ENCODE results near the gene SLC26A6.

SLC26A6 gene

GRCh38 chr3:48661501-48662144 is 26.4 kb upstream of the SLC26A6 start:
- DNase-seq (ENCODE audit: low read depth in 1 of 2, low spot score in 1 of 2), result peak; percentile 62 to 64

- no peak for DNase-seq (ENCODE audit: low read depth in 1 of 2, low spot score in 1 of 2)
Measured at GRCh38 chr3:48660800-48661400, 25.6 kb upstream of the SLC26A6 start.

DNA sequence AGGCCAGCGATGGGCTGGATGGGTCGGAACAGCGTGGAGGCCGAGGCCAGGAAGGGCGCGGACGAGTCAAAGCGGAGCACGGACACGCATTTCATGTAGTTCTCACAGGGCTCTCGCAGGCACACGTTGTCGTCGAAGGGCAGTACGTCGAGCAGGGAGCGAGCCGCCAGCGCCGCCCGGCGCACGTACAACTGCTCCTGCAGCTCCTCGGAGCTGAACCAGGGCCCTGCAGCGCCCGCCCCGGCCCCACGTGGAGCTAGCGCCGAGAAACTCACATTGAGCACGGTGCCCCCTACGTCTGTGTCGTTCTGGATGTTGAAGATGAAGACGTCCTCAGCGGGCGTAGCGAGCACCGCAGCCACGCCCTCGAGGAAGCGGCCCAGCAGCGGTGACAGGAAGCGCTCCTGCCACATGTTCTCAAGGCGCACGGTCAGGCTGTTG is 21.6 kb upstream of the SLC26A6 start:
- DNase-seq (ENCODE audit: low read depth in 1 of 2, low spot score in 1 of 2), result no peak

DNA sequence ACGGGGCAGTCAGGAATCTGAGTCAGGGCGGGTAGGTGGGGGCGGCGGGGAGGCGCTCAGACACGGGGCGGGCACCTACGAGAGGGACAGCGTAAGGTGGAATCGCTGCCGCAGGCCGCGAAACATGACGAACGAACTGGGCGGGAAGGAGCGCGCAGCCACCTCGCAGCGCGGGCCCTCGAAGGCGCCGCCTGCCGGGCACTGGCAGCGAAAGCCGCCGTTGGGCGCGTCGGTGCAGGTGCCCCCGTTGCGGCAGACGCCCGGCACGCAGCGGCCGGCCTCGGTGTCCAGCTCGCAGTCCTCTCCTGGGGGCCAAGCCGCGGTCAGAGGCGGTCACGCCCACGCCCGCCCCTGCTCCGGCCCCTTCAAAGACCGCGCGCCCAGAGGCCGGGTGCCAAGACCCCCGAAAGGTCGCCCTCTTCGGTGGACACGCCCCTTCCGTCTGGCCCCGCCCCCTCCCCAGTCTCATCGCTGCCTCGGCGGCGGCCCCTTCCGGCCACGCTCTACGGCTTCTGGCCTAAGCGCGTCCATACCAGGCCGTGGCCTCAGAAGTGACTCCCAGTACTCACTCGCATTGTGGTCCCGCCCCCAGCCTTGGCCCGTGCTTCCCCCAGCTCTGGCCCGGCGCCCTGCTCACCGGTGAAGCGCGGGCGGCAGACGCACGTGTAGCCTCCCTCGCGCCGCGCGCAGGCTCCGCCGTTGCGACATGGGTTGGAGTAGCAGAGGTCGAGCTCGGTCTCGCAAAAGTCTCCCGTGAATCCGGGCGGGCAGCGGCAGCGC is 21.0 kb upstream of the SLC26A6 start:
- DNase-seq (ENCODE audit: low read depth in 1 of 2, low spot score in 1 of 2), result peak; percentile 63 to 75

DNA sequence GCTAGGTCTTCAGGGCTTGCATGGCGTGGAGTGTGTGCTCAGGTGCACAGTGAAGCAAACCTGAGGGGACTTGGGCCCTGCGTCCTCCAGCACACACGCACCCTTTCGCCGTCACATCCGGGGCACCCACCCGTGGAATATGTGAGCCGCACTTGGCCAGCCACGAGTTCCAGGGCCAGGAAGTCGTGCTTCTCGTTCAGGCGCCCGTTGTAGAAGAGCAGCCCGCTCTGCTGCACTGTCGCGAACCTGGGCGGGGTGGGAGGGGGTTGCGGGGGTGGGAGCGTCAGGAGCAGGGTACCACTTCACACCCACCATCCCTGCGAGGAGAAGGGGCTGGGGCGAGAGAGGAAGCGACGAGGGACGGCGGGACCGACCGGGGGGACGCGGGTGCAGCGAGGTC is 20.3 kb upstream of the SLC26A6 start:
- peak; percentile 32 for DNase-seq (ENCODE audit: low read depth in 1 of 2, low spot score in 1 of 2)

DNA sequence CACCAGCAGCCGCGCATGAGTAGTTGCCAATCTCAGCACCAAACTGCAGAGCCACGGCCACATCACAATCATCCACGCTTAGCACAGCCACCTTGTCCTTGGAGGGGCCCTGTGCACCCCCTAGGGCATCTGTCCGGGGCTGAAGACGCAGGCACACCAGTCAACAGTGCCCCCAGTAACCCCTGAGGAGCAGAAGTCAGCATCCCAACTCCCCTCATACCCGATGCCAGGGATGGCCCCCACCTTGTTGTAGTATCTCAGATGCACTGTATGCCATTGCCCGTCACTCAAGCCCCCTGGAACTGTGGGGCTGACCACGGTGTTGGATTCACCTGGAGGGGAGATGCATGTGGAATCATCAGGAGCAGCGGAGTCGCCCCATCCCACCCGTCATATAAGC is 19.8 kb upstream of the SLC26A6 start:
- DNase-seq (ENCODE audit: low read depth in 1 of 2, low spot score in 1 of 2), result no peak

DNA sequence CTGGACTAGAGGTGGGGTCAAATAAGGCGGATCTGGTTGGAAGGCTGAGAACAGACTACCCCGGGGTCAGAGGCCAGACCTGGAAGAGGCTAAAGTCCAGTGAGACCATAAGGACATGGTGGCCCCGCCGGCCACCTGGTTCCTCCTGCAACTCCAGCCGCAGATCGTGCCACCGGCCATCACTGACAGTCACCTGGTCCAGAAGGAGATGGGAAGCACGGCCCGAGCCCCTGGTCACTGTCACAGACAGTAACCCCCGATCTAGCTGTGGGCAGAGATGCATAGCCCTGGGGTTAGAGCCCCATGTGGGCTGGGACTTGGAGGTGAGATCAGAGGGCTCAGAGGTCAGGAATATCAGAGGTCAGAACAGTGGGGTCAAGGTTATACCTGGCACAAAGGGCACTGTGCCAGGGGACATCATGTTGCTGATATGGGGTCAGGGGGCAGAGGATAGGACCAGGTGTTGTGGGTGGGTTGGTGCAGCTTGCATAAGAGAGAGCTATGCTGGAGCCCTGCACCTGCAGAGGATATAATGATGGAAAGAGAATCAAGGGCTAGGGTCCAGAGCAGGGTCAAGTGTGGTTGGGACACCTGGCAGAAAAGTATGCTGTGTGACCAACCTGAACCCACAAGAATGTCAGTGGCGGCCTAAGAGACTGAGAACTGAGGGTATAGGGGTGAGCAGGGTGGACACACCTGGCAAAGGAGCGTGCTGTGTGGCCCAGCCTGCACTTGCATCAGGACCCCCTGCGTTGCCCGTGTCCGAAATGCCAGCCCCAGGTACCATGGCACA is 17.9 kb upstream of the SLC26A6 start:
- no peak for DNase-seq (ENCODE audit: low read depth in 1 of 2, low spot score in 1 of 2)

- DNase-seq (ENCODE audit: low read depth in 1 of 2, low spot score in 1 of 2), result no peak
Measured at GRCh38 chr3:48651771-48652170, 16.5 kb upstream of the SLC26A6 start.

DNA sequence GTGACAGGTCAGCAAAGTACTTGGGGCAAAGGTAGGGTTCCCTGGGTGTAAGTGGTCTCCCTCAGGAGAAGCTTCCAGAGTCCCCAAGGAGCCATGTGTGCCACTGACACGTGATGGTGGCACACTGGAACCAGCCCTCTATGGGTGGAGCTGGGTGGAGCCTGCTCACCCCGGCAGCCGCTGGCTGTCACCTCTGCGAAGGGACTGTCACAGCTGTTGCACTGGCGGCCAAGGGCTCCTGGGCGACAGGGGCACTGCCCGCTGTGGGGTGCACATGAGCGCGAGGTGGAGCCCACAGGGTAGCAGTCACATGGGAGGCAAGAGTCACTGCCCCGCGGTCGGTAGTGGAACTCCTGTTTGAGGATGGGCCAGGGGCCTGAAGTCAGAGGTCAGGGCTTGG is 15.5 kb upstream of the SLC26A6 start:
- no peak for DNase-seq (ENCODE audit: low read depth in 1 of 2, low spot score in 1 of 2)

DNA sequence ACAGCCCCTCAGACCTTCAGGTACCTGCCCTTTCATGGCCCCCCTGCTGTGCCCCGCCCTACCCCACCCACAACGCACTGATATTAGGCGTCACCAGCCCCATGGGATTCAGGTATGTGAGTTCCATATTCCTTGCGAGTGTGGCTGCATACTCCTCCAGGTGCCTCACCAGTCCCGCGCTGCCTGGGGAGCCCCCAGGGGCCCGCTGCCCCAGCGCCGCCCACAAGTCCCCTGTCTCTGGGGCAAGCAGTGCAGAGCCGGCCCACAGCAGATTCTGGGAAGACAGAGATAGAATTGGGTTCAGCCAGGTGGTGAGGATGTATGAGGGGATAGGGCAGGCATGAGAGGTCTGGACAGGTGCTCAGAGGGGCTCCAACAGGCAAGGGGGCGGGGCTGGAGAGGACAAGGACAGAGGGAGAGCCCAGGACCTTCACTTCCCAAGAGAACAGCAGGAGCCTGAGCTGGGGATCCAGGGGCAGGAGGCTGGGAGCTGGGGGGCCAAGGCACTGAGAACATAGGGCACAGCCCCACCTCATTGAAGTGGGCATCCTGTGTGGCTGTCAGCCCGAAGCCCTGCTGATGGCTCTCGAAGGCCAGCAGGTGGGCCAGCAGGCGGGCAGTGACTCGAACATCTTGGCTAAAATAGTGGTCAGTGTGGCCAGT is 13.1 kb upstream of the SLC26A6 start:
- no peak for DNase-seq (ENCODE audit: low read depth in 1 of 2, low spot score in 1 of 2)

- DNase-seq (ENCODE audit: low read depth in 1 of 2, low spot score in 1 of 2), result no peak
Measured at GRCh38 chr3:48647714-48648113, 12.5 kb upstream of the SLC26A6 start.

DNA sequence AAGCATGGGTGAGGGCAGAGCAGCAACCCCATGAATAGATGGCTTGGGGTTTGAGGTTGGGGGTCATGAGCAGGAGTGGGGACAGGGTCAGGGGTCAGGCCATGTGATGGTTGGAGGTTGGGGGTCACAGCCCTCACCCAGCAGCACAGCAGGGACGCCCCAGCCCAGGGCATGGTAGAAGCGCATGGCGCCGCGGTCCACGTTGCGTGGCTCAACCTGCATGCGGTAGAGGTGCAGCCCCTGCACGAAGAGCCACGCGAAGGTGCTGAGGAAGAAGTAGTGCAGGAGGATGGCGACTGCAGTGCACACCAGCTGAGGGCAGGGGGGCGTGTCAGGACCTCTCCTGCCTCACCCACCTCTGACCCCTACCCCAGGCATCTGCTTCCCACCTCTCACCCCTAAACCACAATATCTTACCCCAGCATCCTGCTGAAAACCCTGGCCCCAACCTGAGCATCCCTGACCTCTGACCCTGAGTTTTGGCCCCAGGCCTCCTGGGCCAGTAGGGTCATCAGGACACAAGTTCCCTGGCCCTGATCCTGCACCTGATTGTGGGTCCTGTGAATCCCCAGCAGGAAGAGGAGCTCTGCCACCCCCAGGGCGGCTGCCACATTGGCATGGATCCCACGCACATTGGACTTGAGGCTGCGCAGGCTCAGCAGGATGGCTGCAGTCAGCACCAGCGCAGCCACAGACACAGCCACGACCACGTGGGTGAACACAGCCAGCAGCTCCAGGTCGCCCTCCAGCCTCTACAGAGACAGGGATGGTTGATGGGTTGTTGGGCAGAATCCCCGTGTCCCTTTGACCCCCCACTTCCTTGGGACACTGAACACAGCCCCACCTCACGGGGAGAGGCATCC is 9.9 kb upstream of the SLC26A6 start:
- DNase-seq (ENCODE audit: low read depth in 1 of 2, low spot score in 1 of 2), result no peak

GRCh38 chr3:48642605-48643004 is 7.3 kb upstream of the SLC26A6 start:
- DNase-seq (ENCODE audit: low read depth in 1 of 2, low spot score in 1 of 2), result no peak

GRCh38 chr3:48641396-48641795 is 6.1 kb upstream of the SLC26A6 start:
- no peak for DNase-seq (ENCODE audit: low read depth in 1 of 2, low spot score in 1 of 2)

DNA sequence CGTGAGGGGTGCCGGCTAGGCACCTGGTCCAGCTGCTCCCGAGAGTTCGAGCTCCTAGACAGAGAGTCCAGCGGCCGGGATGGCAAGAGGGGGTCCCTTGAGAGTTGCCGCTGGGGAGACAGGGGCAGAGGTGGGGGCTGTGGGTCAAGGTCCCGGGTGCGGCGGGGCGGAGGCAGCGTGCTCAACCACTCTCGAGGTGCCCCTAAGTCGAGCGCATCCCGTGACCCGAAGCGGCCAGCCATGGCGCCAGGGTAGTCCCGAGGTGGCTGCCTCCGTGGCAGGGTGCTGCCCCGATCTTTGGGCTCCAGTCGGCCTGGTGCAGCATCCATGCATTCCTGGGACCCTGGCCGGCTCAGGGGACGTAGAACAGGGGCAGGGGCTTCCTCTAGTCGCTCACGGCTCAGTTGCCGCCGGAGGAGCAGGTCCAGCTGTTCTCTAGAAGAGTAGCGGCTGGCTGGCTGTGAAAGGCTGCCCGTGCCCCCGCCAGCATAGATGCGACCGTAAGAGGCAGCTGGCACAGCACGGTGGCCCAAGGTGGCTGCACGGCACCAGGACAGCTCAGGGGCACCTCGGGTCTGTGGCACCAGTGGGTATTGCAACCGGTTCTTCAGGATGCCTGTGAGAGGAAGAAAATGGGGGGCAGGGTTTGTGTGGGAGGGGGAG is 4.8 kb upstream of the SLC26A6 start:
- no peak for DNase-seq (ENCODE audit: low read depth in 1 of 2, low spot score in 1 of 2)

GRCh38 chr3:48637305-48637704 is 2.0 kb upstream of the SLC26A6 start:
- DNase-seq (ENCODE audit: low read depth in 1 of 2, low spot score in 1 of 2), result no peak

DNA sequence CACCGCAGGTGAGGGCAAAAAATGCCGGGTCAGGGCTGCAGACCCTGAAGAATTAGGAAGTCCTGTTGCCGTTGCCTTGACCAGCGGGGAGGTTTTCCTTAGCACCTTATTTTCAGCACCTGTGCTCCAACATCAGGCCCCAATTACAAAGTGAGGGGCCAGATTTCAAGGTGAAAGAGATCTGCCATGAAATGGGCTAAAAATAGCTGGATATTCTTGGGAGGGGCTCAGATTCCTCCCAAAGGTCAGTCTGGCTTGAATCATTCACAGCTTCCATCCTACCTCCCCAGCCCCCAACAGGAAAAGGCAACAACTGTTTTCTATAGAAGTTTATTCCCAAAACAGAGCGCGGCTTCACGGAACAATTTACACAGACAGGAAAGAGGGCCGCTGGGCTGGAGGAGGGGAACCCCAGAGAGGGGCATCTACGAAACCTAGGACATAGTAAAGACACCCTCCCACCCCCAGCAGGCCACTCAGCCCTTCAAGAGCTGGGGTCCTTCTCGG is 941 bp upstream of the SLC26A6 start:
- no peak for DNase-seq (ENCODE audit: low read depth in 1 of 2, low spot score in 1 of 2)

DNA sequence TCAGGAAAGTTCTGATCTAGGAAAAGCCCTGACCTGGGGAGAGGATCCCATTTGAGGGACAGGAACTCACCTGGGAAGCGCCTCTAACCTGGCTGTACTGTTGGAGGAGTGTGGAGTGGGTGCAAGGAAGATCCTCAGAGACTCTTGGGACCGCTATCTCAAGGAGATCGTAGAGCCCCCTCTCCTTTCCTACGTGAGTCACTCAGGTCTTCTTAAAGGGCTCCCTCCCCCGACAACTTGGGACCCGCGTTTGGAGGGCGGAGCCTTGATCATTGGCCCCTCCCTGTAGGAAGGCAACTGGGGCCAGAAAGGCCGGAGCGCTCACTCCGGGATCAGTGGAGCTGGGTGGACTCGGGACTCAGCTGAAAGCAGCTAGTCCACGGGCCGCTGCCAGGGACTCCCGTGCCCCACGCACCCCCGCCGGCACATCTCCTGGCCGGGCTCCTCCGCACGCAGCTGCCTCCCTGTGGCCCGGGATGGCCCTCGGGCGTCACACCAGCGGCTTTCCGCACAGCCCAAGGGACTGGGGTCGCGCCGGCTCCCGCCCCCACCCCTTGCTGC is 520 bp downstream of the SLC26A6 start:
- DNase-seq (ENCODE audit: low read depth in 1 of 2, low spot score in 1 of 2), result peak in 1 of 2 donors; percentile 23

DNA sequence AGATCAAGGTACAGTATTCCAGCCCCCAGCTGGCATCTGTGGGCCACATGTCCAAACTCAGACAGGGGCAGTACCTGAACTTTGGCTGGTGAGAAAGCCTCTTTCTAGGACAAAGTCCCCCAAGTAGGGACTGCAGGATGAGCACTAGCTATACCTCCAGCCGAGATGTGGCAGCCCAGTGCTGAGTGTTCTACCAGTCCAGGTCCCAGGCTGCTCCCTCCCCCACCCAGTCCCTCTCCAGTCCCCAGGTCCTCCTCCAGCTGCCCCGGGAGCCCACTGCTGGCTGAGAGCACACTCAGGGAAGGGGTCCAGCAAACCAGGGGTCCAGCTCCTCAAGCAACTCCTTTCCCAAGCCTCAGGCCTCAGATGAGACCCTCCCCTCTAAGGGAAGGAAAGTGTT is 1.5 kb downstream of the SLC26A6 start:
- DNase-seq (ENCODE audit: low read depth in 1 of 2, low spot score in 1 of 2), result no peak
